Right atrium auricular region (tissue), 2 donors: Measurements from ENCODE around the gene ATP2C2. TPM values are rescaled to one million over a fixed set of nuclear protein-coding genes. Genes with fewer than 3 reads are reported as not detected.

ENCODE experiments used
- DNase-seq: peaks from one replicate; pipeline ENCODE4 v3.0.0-alpha.2; 2019; ENCODE audit warnings: low spot score
- H3K27ac ChIP-seq, 2 donors: fragments of 200-600 bp; sonication (generic); 1 replicate in 1 of 2; 2 replicates in 1 of 2; pipeline ENCODE4 v1.5.1; 2016 to 2019
- H3K27me3 ChIP-seq, 2 donors: fragments of 200-600 bp; sonication (generic); one replicate each; pipeline versions ENCODE4 v1.5.1 to v1.6.0; 2017 to 2019
- H3K36me3 ChIP-seq: fragments of 200-600 bp; sonication (generic); one replicate; pipeline ENCODE4 v1.5.1; 2016
- H3K4me1 ChIP-seq, 2 donors: fragments of 200-600 bp; sonication (generic); one replicate each; pipeline versions ENCODE4 v1.5.1 to v1.6.0; 2017 to 2019
- H3K4me3 ChIP-seq, 2 donors: fragments of 200-600 bp; sonication (generic); 1 replicate in 1 of 2; 2 replicates in 1 of 2; pipeline ENCODE4 v1.5.1; 2017 to 2019; ENCODE audit warnings: mild to moderate bottlenecking in 1 of 2, moderate library complexity in 1 of 2
- H3K9me3 ChIP-seq, 2 donors: fragments of 200-600 bp; sonication (generic); one replicate each; pipeline ENCODE4 v1.5.1; 2019
- CTCF ChIP-seq, 2 donors: fragments of 200-600 bp; sonication (generic); IDR thresholded peaks; one replicate each; pipeline ENCODE4 v1.5.1; 2019; ENCODE audit warnings: antibody characterized with exemption in 2 of 2
- total RNA-seq, 2 donors: library from RNA; depleted of rRNA; stranded (reverse); fragments of >200 nt; gene quantifications; one replicate each; pipeline ENCODE4 v1.1.0, GENCODE V29; 2016

Gene ATP2C2
- total RNA-seq, 2 donors from 2014 or later: not detected

DNA sequence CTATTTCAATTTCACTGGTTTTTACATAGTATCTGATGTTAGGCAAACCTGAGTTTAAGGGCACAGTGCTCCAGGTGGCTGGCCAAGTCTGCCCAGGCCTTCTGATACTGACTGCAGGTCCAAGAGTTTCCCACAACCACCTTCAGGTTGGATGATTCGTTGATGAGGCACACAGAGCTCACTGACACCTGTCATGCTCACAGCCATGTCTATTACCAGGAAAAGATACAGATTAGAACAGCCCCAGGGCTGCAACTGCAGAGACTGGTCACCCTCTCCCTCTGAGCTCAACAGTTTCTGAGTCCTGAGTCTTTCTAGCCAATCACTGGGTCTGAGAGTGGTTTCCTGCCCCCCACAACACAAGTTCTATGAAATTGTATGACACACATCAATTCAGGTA, 98.9 kb downstream of the ATP2C2 start:
- Histone ChIP-seq H3K4me1 (no peaks in the 10 kb centered on the region), H3K36me3 (peaks cover 8% of the 10 kb centered on the region), H3K27me3 (no peaks in the 10 kb centered on the region), H3K4me3 (no peak overlapping the region), H3K27ac (no peak overlapping the region), H3K9me3 (peaks cover 0 to 11% of the 10 kb centered on the region in 2 donors)
- DNase-seq: no peak
- no peak for TF ChIP-seq CTCF (IDR thresholded peaks at IDR 0.05)

DNA sequence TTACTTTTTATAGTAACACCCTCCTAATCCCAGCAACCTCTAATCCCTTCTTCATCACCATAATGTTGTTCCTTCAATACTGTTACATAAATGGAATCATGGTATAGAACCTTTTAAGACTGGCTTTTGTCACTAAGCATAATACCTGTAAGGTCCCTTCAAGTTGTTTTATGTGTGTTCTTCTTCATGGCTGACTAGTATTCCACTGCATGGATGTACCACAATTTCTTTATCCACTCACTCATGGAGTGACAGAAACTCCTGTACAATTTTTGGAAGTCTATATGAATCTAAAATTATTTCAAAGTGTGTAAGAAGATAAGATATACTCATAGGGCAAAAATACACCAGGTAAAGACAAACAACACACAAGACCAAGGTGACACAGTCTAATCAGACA, 99.4 kb downstream of the ATP2C2 start:
- Histone ChIP-seq H3K36me3 (peaks cover 8% of the 10 kb centered on the region), H3K9me3 (peaks cover 0 to 11% of the 10 kb centered on the region in 2 donors), H3K4me3 (no peak overlapping the region), H3K27ac (no peak overlapping the region), H3K4me1 (no peaks in the 10 kb centered on the region), H3K27me3 (no peaks in the 10 kb centered on the region)
- DNase-seq: no peak
- TF ChIP-seq CTCF (IDR thresholded peaks at IDR 0.05): no peak

DNA sequence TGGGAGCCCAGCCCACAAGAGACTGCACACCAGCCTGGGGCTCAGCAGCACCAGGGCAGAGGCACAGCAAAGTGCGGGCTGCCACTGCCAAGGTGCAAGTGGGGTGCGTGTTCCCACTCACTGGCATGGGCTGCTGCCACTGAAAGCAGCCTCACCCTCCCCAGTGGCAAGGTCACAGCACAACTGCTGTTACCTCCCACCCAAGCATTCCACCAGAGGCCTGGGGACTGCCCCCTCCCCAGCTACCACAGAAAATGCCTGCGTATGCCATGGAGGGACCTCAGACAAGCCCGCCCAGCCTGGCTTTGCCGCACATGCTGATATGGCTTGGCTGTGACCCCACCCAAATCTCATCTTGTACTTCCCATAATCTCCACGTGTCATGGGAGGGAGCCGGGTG, 103.0 kb downstream of the ATP2C2 start:
- H3K9me3 ChIP-seq: peaks cover 0 to 11% of the 10 kb centered on the region in 2 donors
- H3K4me1 ChIP-seq: no peaks in the 10 kb centered on the region
- DNase-seq: peak; percentile 32
- no peak overlapping the region for H3K4me3 ChIP-seq
- H3K27ac ChIP-seq: no peak overlapping the region
- no peaks in the 10 kb centered on the region for H3K27me3 ChIP-seq
- no peak for TF ChIP-seq CTCF (IDR thresholded peaks at IDR 0.05)
- peaks cover 8% of the 10 kb centered on the region for H3K36me3 ChIP-seq

- Histone ChIP-seq H3K9me3 (peaks cover 0 to 5% of the 10 kb centered on the region in 2 donors), H3K4me3 (no peak overlapping the region), H3K27ac (no peak overlapping the region), H3K27me3 (no peaks in the 10 kb centered on the region), H3K4me1 (no peaks in the 10 kb centered on the region), H3K36me3 (peaks cover 3% of the 10 kb centered on the region)
- DNase-seq: no peak
- no peak for TF ChIP-seq CTCF (IDR thresholded peaks at IDR 0.05)
Observed at GRCh38 chr16:84471966-84472365, 103.6 kb downstream of the ATP2C2 start.

- Histone ChIP-seq H3K27me3 (no peaks in the 10 kb centered on the region), H3K27ac (no peak overlapping the region), H3K4me3 (no peak overlapping the region), H3K9me3 (no peaks in the 10 kb centered on the region), H3K36me3 (no peaks in the 10 kb centered on the region), H3K4me1 (no peaks in the 10 kb centered on the region)
- no peak for TF ChIP-seq CTCF (IDR thresholded peaks at IDR 0.05)
- peak; percentile 50 for DNase-seq
Observed at GRCh38 chr16:84475643-84476240, 107.4 kb downstream of the ATP2C2 start.

GRCh38 chr16:84476401-84476800, 108.1 kb downstream of the ATP2C2 start:
- Histone ChIP-seq H3K9me3 (no peaks in the 10 kb centered on the region), H3K4me1 (no peaks in the 10 kb centered on the region), H3K36me3 (no peaks in the 10 kb centered on the region), H3K27ac (no peak overlapping the region), H3K4me3 (no peak overlapping the region), H3K27me3 (no peaks in the 10 kb centered on the region)
- peak; percentile 34 for DNase-seq
- TF ChIP-seq CTCF (IDR thresholded peaks at IDR 0.05): no peak
